Gastrocnemius medialis (tissue), 4 donors: ENCODE data around the gene CWC22.

ENCODE experiments used
- POLR2A ChIP-seq, 2 donors: fragments of 450-650 bp; IDR thresholded peaks; one replicate each; pipeline ENCODE4 v1.6.1; 2017; ENCODE audit warnings: antibody characterized with exemption in 2 of 2, mild to moderate bottlenecking in 2 of 2, moderate library complexity in 2 of 2
- TF ChIP-seq, protein P1 (sequence below), 5 experiments: fragments of 450-650 bp in 3 of 5; fragments of 200-600 bp in 2 of 5; sonication (generic) in 2 of 5; IDR thresholded peaks in 4 of 5; conservative IDR thresholded peaks in 1 of 5; 1 replicate in 4 of 5; 2 replicates in 1 of 5; pipeline ENCODE4 v1.5.1; 2016 to 2019; ENCODE audit warnings: antibody characterized with exemption in 5 of 5, mild to moderate bottlenecking in 3 of 5, moderate library complexity in 3 of 5

DNA sequence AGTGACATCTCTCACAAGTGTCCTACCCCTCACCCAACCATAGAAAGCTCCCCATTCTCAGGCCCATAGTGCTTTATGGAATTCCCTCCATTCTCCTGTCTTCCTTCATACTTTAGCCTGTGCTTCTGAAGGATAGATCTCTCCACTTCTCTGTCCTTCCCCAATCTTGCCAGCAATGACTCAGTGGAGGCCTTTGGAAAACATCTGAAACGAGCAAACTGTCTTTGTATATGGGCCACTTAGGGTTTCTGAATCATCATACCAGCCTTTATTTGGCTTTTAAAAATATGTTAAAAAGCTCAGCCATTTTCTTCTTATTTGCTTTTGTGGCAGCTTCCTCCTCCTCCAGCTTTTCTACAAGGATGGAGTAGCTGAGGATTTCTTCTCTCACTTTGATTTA lies 80.1 kb downstream of the CWC22 start:
- TF ChIP-seq, protein P1, sequence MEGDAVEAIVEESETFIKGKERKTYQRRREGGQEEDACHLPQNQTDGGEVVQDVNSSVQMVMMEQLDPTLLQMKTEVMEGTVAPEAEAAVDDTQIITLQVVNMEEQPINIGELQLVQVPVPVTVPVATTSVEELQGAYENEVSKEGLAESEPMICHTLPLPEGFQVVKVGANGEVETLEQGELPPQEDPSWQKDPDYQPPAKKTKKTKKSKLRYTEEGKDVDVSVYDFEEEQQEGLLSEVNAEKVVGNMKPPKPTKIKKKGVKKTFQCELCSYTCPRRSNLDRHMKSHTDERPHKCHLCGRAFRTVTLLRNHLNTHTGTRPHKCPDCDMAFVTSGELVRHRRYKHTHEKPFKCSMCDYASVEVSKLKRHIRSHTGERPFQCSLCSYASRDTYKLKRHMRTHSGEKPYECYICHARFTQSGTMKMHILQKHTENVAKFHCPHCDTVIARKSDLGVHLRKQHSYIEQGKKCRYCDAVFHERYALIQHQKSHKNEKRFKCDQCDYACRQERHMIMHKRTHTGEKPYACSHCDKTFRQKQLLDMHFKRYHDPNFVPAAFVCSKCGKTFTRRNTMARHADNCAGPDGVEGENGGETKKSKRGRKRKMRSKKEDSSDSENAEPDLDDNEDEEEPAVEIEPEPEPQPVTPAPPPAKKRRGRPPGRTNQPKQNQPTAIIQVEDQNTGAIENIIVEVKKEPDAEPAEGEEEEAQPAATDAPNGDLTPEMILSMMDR (IDR thresholded peaks at IDR 0.05 in 4 of 5, conservative IDR thresholded peaks at IDR 0.05 in 1 of 5) = no peak
- no peak for TF ChIP-seq POLR2A (IDR thresholded peaks at IDR 0.05)
